K562 (cell line): ENCODE data around the gene DYNLT2B.

Experiments used
- EWSR1 ChIP-seq: fragments of 450-650 bp; IDR thresholded peaks from 2 replicates; pipeline ENCODE4 v1.6.1; 2018; ENCODE audit warnings: borderline replicate concordance, mild to moderate bottlenecking, low read depth, moderate library complexity; ENCODE audit not compliant: partially characterized antibody
- EZH2 ChIP-seq: IDR thresholded peaks from 2 replicates; pipeline ENCODE4 v1.6.1; 2012; ENCODE audit warnings: low read depth, mild to moderate bottlenecking, inconsistent platforms, low read length, borderline replicate concordance
- GABPA ChIP-seq: fragments of 200-800 bp; sonication (Bioruptor generic); conservative IDR thresholded peaks from 2 replicates; pipeline ENCODE4 v1.6.1; 2016; ENCODE audit warnings: low read depth, missing genetic modification characterization, missing compliant biosample characterization
- PCBP2 ChIP-seq: fragments of 200-400 bp; formaldehyde crosslinking; IDR thresholded peaks from 2 replicates; pipeline ENCODE4 v1.6.1; 2018; ENCODE audit warnings: low read length, low read depth, mild to moderate bottlenecking, moderate library complexity; ENCODE audit not compliant: poor library complexity, severe bottlenecking
- SMAD1 ChIP-seq: fragments of 150-350 bp; IDR thresholded peaks from 2 replicates; pipeline ENCODE4 v1.6.1; 2014; ENCODE audit warnings: low read length, low read depth; ENCODE audit not compliant: partially characterized antibody
- ZNF124 ChIP-seq: sonication (generic); formaldehyde crosslinking; IDR thresholded peaks from 2 replicates; pipeline ENCODE4 v1.8.1; 2022; ENCODE audit warnings: missing genetic modification reagents

GRCh38 chr3:196298521-196298920 is 19.5 kb downstream of the DYNLT2B start:
- TF ChIP-seq PCBP2 = no peak
- TF ChIP-seq SMAD1 = no peak
- TF ChIP-seq ZNF124 (CRISPR knock-in tag) = no peak
- no peak for TF ChIP-seq EZH2
- TF ChIP-seq GABPA = no peak
- no peak for TF ChIP-seq EWSR1
